Tibial nerve (tissue), 4 donors: Measurements from ENCODE around the gene CLSTN1. TPM values are rescaled to one million over a fixed set of nuclear protein-coding genes. Genes with fewer than 3 reads are reported as not detected.
A peak's percentile ranks its signal among the peaks of the same experiment; 100 is the strongest.
"Not testable (repeated sequence)": the region's sequence is repeated elsewhere in the genome, so short reads cannot be mapped to it uniquely, and the experiment has no call there.

Source experiments
- DNase-seq, 2 donors: peaks; one replicate each; pipeline ENCODE4 v3.0.0-alpha.2; 2019; ENCODE audit warnings: low spot score in 2 of 2
- H3K27ac ChIP-seq, 4 donors: fragments of 200-600 bp; sonication (generic) in 3 of 4; one replicate each; pipeline ENCODE4 v1.5.1; 2017 to 2019; ENCODE audit warnings: mild to moderate bottlenecking in 1 of 4
- H3K27me3 ChIP-seq, 2 donors: fragments of 200-600 bp; sonication (generic) in 1 of 2; one replicate each; pipeline versions ENCODE4 v1.5.1 to v1.6.0; 2017 to 2019
- H3K36me3 ChIP-seq, 3 donors: fragments of 200-600 bp; sonication (generic); one replicate each; pipeline ENCODE4 v1.5.1; 2018 to 2019
- H3K4me1 ChIP-seq, 4 donors: fragments of 200-600 bp; sonication (generic) in 3 of 4; one replicate each; pipeline ENCODE4 v1.5.1; 2017 to 2019
- H3K4me3 ChIP-seq, 4 donors: fragments of 200-600 bp; sonication (generic) in 3 of 4; one replicate each; pipeline ENCODE4 v1.5.1; 2017 to 2019; ENCODE audit warnings: mild to moderate bottlenecking in 1 of 4, moderate library complexity in 1 of 4
- H3K9me3 ChIP-seq, 4 donors: fragments of 200-600 bp; sonication (generic) in 3 of 4; one replicate each; pipeline ENCODE4 v1.5.1; 2017 to 2019
- CTCF ChIP-seq, 5 experiments: fragments of 200-600 bp in 3 of 5; fragments of 450-650 bp in 2 of 5; sonication (generic) in 3 of 5; IDR thresholded peaks; one replicate each; pipeline ENCODE4 v1.5.1; 2016 to 2019; ENCODE audit warnings: antibody characterized with exemption in 5 of 5, mild to moderate bottlenecking in 3 of 5, moderate library complexity in 2 of 5
- EP300 ChIP-seq, 2 donors: sonication (generic); formaldehyde crosslinking; IDR thresholded peaks; one replicate each; pipeline ENCODE4 v1.6.1; 2017; ENCODE audit warnings: antibody characterized with exemption in 2 of 2, mild to moderate bottlenecking in 1 of 2
- POLR2A ChIP-seq, 2 donors: fragments of 450-650 bp; IDR thresholded peaks; one replicate each; pipeline ENCODE4 v1.6.1; 2017; ENCODE audit warnings: antibody characterized with exemption in 2 of 2, mild to moderate bottlenecking in 2 of 2, moderate library complexity in 2 of 2
- WGBS, 2 donors: methylation state at CpG; one replicate each; pipeline ENCODE4 v1.1.5; 2018; 5-methylcytosine and 5-hydroxymethylcytosine counted together
- total RNA-seq, 4 donors: library from RNA; depleted of rRNA; stranded (reverse); fragments of >200 nt; gene quantifications; one replicate each; pipeline ENCODE4 v1.1.0, GENCODE V29; 2016

The CLSTN1 gene
- total RNA-seq, 4 donors from 2014 or later: 60.9 to 90.6 (median 72.5) TPM

GRCh38 chr1:9766759-9767442, 56.9 kb downstream of the CLSTN1 start:
- peaks cover 0 to 33% (median 0%) of the 10 kb centered on the region in 3 donors for H3K36me3 ChIP-seq
- no peak for TF ChIP-seq CTCF (IDR thresholded peaks at IDR 0.05)
- TF ChIP-seq POLR2A (IDR thresholded peaks at IDR 0.05): no peak
- TF ChIP-seq EP300 (IDR thresholded peaks at IDR 0.05): peak in 1 of 2 donors; percentile 18

GRCh38 chr1:9764550-9764949, 59.2 kb downstream of the CLSTN1 start:
- Histone ChIP-seq H3K4me1 (peaks cover 0 to 13% (median 0%) of the 10 kb centered on the region in 4 donors), H3K36me3 (peaks cover 0 to 23% (median 0%) of the 10 kb centered on the region in 3 donors), H3K4me3 (no peak overlapping the region), H3K27ac (no peak overlapping the region), H3K9me3 (no peaks in the 10 kb centered on the region), H3K27me3 (no peaks in the 10 kb centered on the region)
- 82 to 83% methylated on average over 3 of the region's 3 CpGs for WGBS, 2 donors
- no peak for TF ChIP-seq CTCF (IDR thresholded peaks at IDR 0.05)
- no peak for TF ChIP-seq POLR2A (IDR thresholded peaks at IDR 0.05)
- TF ChIP-seq EP300 (IDR thresholded peaks at IDR 0.05): no peak
- no peak for DNase-seq

More at GRCh38 chr1:9766759-9767442, 56.9 kb downstream of the CLSTN1 start:
- H3K4me1 ChIP-seq: peaks cover 0 to 15% (median 0%) of the 10 kb centered on the region in 4 donors
- H3K4me3 ChIP-seq: no peak overlapping the region
- no peaks in the 10 kb centered on the region for H3K9me3 ChIP-seq
- H3K27me3 ChIP-seq: no peaks in the 10 kb centered on the region
- H3K27ac ChIP-seq: peak overlapping the region in 3 of 4 donors; percentile 11 to 90 (median 65)
- no peak for DNase-seq
- 80 to 84% methylated on average over 15 of the region's 15 CpGs for WGBS, 2 donors

GRCh38 chr1:9763914-9764313, 59.9 kb downstream of the CLSTN1 start:
- no peak overlapping the region for H3K27ac ChIP-seq
- no peaks in the 10 kb centered on the region for H3K27me3 ChIP-seq
- H3K4me3 ChIP-seq: no peak overlapping the region
- no peak for DNase-seq
- no peak for TF ChIP-seq EP300 (IDR thresholded peaks at IDR 0.05)
- TF ChIP-seq CTCF (IDR thresholded peaks at IDR 0.05): no peak
- no peak for TF ChIP-seq POLR2A (IDR thresholded peaks at IDR 0.05)
- H3K9me3 ChIP-seq: no peaks in the 10 kb centered on the region
- WGBS, 2 donors: 67 to 69% methylated on average over 2 of the region's 2 CpGs
- H3K4me1 ChIP-seq: peaks cover 0 to 13% (median 0%) of the 10 kb centered on the region in 4 donors
- peaks cover 0 to 23% (median 0%) of the 10 kb centered on the region in 3 donors for H3K36me3 ChIP-seq

GRCh38 chr1:9762446-9762845, 61.3 kb downstream of the CLSTN1 start:
- peaks cover 0 to 13% (median 0%) of the 10 kb centered on the region in 4 donors for H3K4me1 ChIP-seq
- not testable (repeated sequence) for H3K27me3 ChIP-seq, H3K4me3 ChIP-seq, DNase-seq, H3K27ac ChIP-seq, H3K9me3 ChIP-seq
- 93 to 95% methylated on average over 25 of the region's 25 CpGs for WGBS, 2 donors
- H3K36me3 ChIP-seq: peaks cover 0 to 23% (median 0%) of the 10 kb centered on the region in 3 donors

GRCh38 chr1:9761855-9762254, 61.9 kb downstream of the CLSTN1 start:
- peaks cover 0 to 23% (median 0%) of the 10 kb centered on the region in 3 donors for H3K36me3 ChIP-seq
- H3K4me1 ChIP-seq: peaks cover 0 to 10% (median 0%) of the 10 kb centered on the region in 4 donors
- H3K27me3 ChIP-seq: no peaks in the 10 kb centered on the region
- TF ChIP-seq CTCF (IDR thresholded peaks at IDR 0.05) (no peak), EP300 (IDR thresholded peaks at IDR 0.05) (no peak), POLR2A (IDR thresholded peaks at IDR 0.05) (no peak)
- H3K9me3 ChIP-seq: no peaks in the 10 kb centered on the region
- 92 to 96% methylated on average over 9 of the region's 9 CpGs for WGBS, 2 donors
- no peak overlapping the region for H3K27ac ChIP-seq
- no peak for DNase-seq
- H3K4me3 ChIP-seq: no peak overlapping the region
